Neural cell (in vitro differentiated cells): ENCODE data around the gene QDPR. TPM values are rescaled to one million over a fixed set of nuclear protein-coding genes. Genes with fewer than 3 reads are reported as not detected.

Experiments used
- H2AFZ ChIP-seq: fragments of 200-600, 300-800 bp; sonication (generic), shearing (Covaris generic); 2 replicates; pipeline ENCODE4 v1.6.0; 2014; ENCODE audit warnings: low read depth, mild to moderate bottlenecking, antibody characterized with exemption, low read length, moderate library complexity
- H3F3A ChIP-seq: fragments of 200-600 bp; shearing (Covaris generic); 2 replicates; pipeline ENCODE4 v1.6.1; 2016; ENCODE audit warnings: mild to moderate bottlenecking, moderate library complexity, mixed read lengths, antibody characterized with exemption, low read length; ENCODE audit not compliant: insufficient read depth, poor library complexity, severe bottlenecking
- H3K27ac ChIP-seq: fragments of 200-600, 300-800 bp; sonication (generic), shearing (Covaris generic); 2 replicates; pipeline ENCODE4 v1.5.1; 2014; ENCODE audit warnings: mild to moderate bottlenecking, low read length, moderate library complexity
- H3K27me3 ChIP-seq: fragments of 300-800, 200-600 bp; sonication (generic), shearing (Covaris generic); 2 replicates; pipeline ENCODE4 v1.6.0; 2014; ENCODE audit warnings: mild to moderate bottlenecking, low read depth, low read length, moderate library complexity; ENCODE audit not compliant: insufficient read depth
- H3K36me3 ChIP-seq: fragments of 300-800, 200-600 bp; sonication (generic), shearing (Covaris generic); 2 replicates; pipeline ENCODE4 v1.5.1; 2014; ENCODE audit warnings: mild to moderate bottlenecking, antibody characterized with exemption, low read length, moderate library complexity; ENCODE audit not compliant: insufficient read depth
- H3K4me2 ChIP-seq: fragments of 300-800, 200-600 bp; sonication (generic), shearing (Covaris generic); 2 replicates; pipeline ENCODE4 v1.6.0; 2014; ENCODE audit warnings: mild to moderate bottlenecking, low read length
- H3K4me3 ChIP-seq: fragments of 300-800, 200-600 bp; sonication (generic), shearing (Covaris generic); 2 replicates; pipeline ENCODE4 v1.5.1; 2014; ENCODE audit warnings: mild to moderate bottlenecking, low read length, moderate library complexity
- H3K79me2 ChIP-seq: fragments of 200-600 bp; shearing (Covaris generic); replicated peaks from 2 replicates; pipeline ENCODE4 v1.6.0; 2014; ENCODE audit warnings: mild to moderate bottlenecking, low read length, moderate library complexity; ENCODE audit not compliant: insufficient read depth
- H3K9ac ChIP-seq: fragments of 300-800, 200-600 bp; sonication (generic), shearing (Covaris generic); 2 replicates; pipeline ENCODE4 v1.6.1; 2016; ENCODE audit warnings: mild to moderate bottlenecking, low read length, mixed read lengths
- H3K9me2 ChIP-seq: fragments of 200-600 bp; shearing (Covaris generic); 2 replicates; pipeline ENCODE4 v1.6.1; 2016; ENCODE audit warnings: mild to moderate bottlenecking, low read length, mixed read lengths; ENCODE audit not compliant: insufficient read depth
- H3K9me3 ChIP-seq: fragments of 200-600, 300-800 bp; sonication (generic), shearing (Covaris generic); 2 replicates; pipeline ENCODE4 v1.6.1; 2016; ENCODE audit warnings: mild to moderate bottlenecking, mixed run types, low read length, moderate library complexity, mixed read lengths
- H4K20me1 ChIP-seq: fragments of 200-600 bp; shearing (Covaris generic); 2 replicates; pipeline ENCODE4 v1.6.1; 2016; ENCODE audit warnings: mild to moderate bottlenecking, mixed run types; ENCODE audit not compliant: insufficient read depth
- CTCF ChIP-seq: fragments of 450-650 bp; IDR thresholded peaks from 2 replicates; pipeline ENCODE4 v1.5.1; 2014; ENCODE audit warnings: antibody characterized with exemption, mild to moderate bottlenecking, moderate library complexity; ENCODE audit not compliant: poor library complexity, severe bottlenecking
- EP300 ChIP-seq: fragments of 450-650 bp; conservative IDR thresholded peaks from 2 replicates; pipeline ENCODE4 v1.6.1; 2014; ENCODE audit warnings: antibody characterized with exemption, mild to moderate bottlenecking, moderate library complexity; ENCODE audit not compliant: poor library complexity, severe bottlenecking
- EZH2 ChIP-seq: fragments of 200-600, 300-800 bp; shearing (Covaris generic), sonication (generic); IDR thresholded peaks from 2 replicates; pipeline ENCODE4 v1.6.1; 2014; ENCODE audit warnings: antibody characterized with exemption, low read length, borderline replicate concordance, mild to moderate bottlenecking; ENCODE audit not compliant: insufficient read depth, poor library complexity, severe bottlenecking
- MXI1 ChIP-seq: fragments of 450-650 bp; conservative IDR thresholded peaks from 2 replicates; pipeline ENCODE4 v1.6.1; 2014; ENCODE audit warnings: antibody characterized with exemption, mild to moderate bottlenecking; ENCODE audit not compliant: poor library complexity, severe bottlenecking
- POLR2AphosphoS5 ChIP-seq: IDR thresholded peaks from 2 replicates; pipeline ENCODE4 v1.6.1; 2012
- RAD21 ChIP-seq: fragments of 450-650 bp; conservative IDR thresholded peaks from 2 replicates; pipeline ENCODE4 v1.6.1; 2014; ENCODE audit warnings: antibody characterized with exemption, mild to moderate bottlenecking, moderate library complexity
- REST ChIP-seq: IDR thresholded peaks from 2 replicates; pipeline ENCODE4 v1.6.1; 2012; ENCODE audit warnings: borderline replicate concordance
- SMC3 ChIP-seq: fragments of 450-650 bp; conservative IDR thresholded peaks from 2 replicates; pipeline ENCODE4 v1.6.1; 2014; ENCODE audit warnings: antibody characterized with exemption, mild to moderate bottlenecking, moderate library complexity; ENCODE audit not compliant: poor library complexity
- TAF1 ChIP-seq: IDR thresholded peaks from 2 replicates; pipeline ENCODE4 v1.6.1; 2012; ENCODE audit warnings: low read depth
- polyA plus RNA-seq: library from polyadenylated mRNA; depleted of rRNA; stranded (reverse); fragments of >200 nt; gene quantifications from 2 replicates; pipeline ENCODE4 v1.2.3, GENCODE V29; 2014

Gene QDPR
- polyA plus RNA-seq, 1 donor from 2014 or later = 37.3 TPM

GRCh38 chr4:17500574-17500973, 11.3 kb downstream of the QDPR start:
- no peak overlapping the region for H2AFZ ChIP-seq
- H3F3A ChIP-seq = no peaks in the 10 kb centered on the region
- no peaks in the 10 kb centered on the region for H3K79me2 ChIP-seq
- H3K4me2 ChIP-seq = no peak overlapping the region
- peaks cover 4% of the 10 kb centered on the region for H3K36me3 ChIP-seq
- H3K27me3 ChIP-seq = no peaks in the 10 kb centered on the region
- no peak overlapping the region for H3K9ac ChIP-seq
- H3K9me2 ChIP-seq = no peaks in the 10 kb centered on the region
- no peaks in the 10 kb centered on the region for H3K9me3 ChIP-seq
- no peak overlapping the region for H3K4me3 ChIP-seq
- no peaks in the 10 kb centered on the region for H4K20me1 ChIP-seq
- TF ChIP-seq POLR2AphosphoS5 (no peak), EZH2 (no peak), TAF1 (no peak), REST (no peak), MXI1 (no peak), CTCF (no peak), RAD21 (no peak), EP300 (no peak)
- H3K27ac ChIP-seq = no peak overlapping the region

- H3K4me3 ChIP-seq = no peak overlapping the region
- no peaks in the 10 kb centered on the region for H3F3A ChIP-seq
- no peaks in the 10 kb centered on the region for H3K27me3 ChIP-seq
- peaks cover 4% of the 10 kb centered on the region for H3K36me3 ChIP-seq
- H3K27ac ChIP-seq = no peak overlapping the region
- no peaks in the 10 kb centered on the region for H4K20me1 ChIP-seq
- no peak overlapping the region for H3K4me2 ChIP-seq
- H3K9ac ChIP-seq = no peak overlapping the region
- no peaks in the 10 kb centered on the region for H3K79me2 ChIP-seq
- no peaks in the 10 kb centered on the region for H3K9me3 ChIP-seq
- H2AFZ ChIP-seq = no peak overlapping the region
- no peak for TF ChIP-seq MXI1
- no peak for TF ChIP-seq TAF1
- TF ChIP-seq EP300 = no peak
- no peak for TF ChIP-seq EZH2
- TF ChIP-seq SMC3 = no peak
- no peak for TF ChIP-seq RAD21
- TF ChIP-seq POLR2AphosphoS5 = no peak
- no peak for TF ChIP-seq REST
- no peak for TF ChIP-seq CTCF
- H3K9me2 ChIP-seq = no peaks in the 10 kb centered on the region
Observed at GRCh38 chr4:17497890-17498523, 13.9 kb downstream of the QDPR start.
